Stimulated activated CD4-positive, alpha-beta T cell treated with anti-CD3 and anti-CD28 coated beads, Interleukin-1b, Interleukin-23, amount 100 ng/mL, for 4 hours (primary cell): ENCODE measurements around the gene SPIRE2.
A peak's percentile ranks its signal among the peaks of the same experiment; 100 is the strongest.
"Not testable (repeated sequence)": the region's sequence is repeated elsewhere in the genome, so short reads cannot be mapped to it uniquely, and the experiment has no call there.

Experiments
- DNase-seq, 2 donors: peaks; one replicate each; pipeline ENCODE4 v3.0.0-alpha.2; 2020; ENCODE audit warnings: low read depth in 2 of 2

The SPIRE2 gene

GRCh38 chr16:89828199-89828869, at the start of gene SPIRE2:
Gene SPIRE2 (plus strand): TSS chr16:89828475. CDS start chr16:89828551, 76 bp downstream.
- peak; percentile 42 to 62 for DNase-seq

- no peak for DNase-seq
Observed at GRCh38 chr16:89779231-89779908, 48.9 kb upstream of the SPIRE2 start.

GRCh38 chr16:89779909-89780305, 48.4 kb upstream of the SPIRE2 start:
- DNase-seq = no peak

- no peak for DNase-seq
Observed at GRCh38 chr16:89782489-89782888, 45.8 kb upstream of the SPIRE2 start.

- DNase-seq = not testable (repeated sequence)
Observed at GRCh38 chr16:89783952-89784351, 44.3 kb upstream of the SPIRE2 start.

GRCh38 chr16:89784406-89784805, 43.9 kb upstream of the SPIRE2 start:
- no peak for DNase-seq

GRCh38 chr16:89785523-89786155, 42.6 kb upstream of the SPIRE2 start:
- no peak for DNase-seq

GRCh38 chr16:89786474-89787364, 41.6 kb upstream of the SPIRE2 start:
- DNase-seq = no peak

- DNase-seq = no peak
Observed at GRCh38 chr16:89787365-89787805, 40.9 kb upstream of the SPIRE2 start.

GRCh38 chr16:89791278-89791995, 36.8 kb upstream of the SPIRE2 start:
- DNase-seq = no peak

- DNase-seq = peak; percentile 40 to 49
Observed at GRCh38 chr16:89793092-89793491, 35.2 kb upstream of the SPIRE2 start.

- no peak for DNase-seq
Observed at GRCh38 chr16:89793955-89794354, 34.3 kb upstream of the SPIRE2 start.

GRCh38 chr16:89795676-89796075, 32.6 kb upstream of the SPIRE2 start:
- DNase-seq = no peak

- no peak for DNase-seq
Observed at GRCh38 chr16:89796104-89796503, 32.2 kb upstream of the SPIRE2 start.

GRCh38 chr16:89798126-89798525, 30.1 kb upstream of the SPIRE2 start:
- DNase-seq = no peak

- DNase-seq = no peak
Observed at GRCh38 chr16:89798832-89799370, 29.4 kb upstream of the SPIRE2 start.

GRCh38 chr16:89801800-89802199, 26.5 kb upstream of the SPIRE2 start:
- no peak for DNase-seq

- DNase-seq = no peak
Observed at GRCh38 chr16:89805136-89805905, 23.0 kb upstream of the SPIRE2 start.

- DNase-seq = not testable (repeated sequence)
Observed at GRCh38 chr16:89806589-89807193, 21.6 kb upstream of the SPIRE2 start.

- no peak for DNase-seq
Observed at GRCh38 chr16:89808475-89808874, 19.8 kb upstream of the SPIRE2 start.
